PC-3 (cell line): ENCODE data around the gene C16orf74. TPM values are rescaled to one million over a fixed set of nuclear protein-coding genes. Genes with fewer than 3 reads are reported as not detected.
A peak's percentile ranks its signal among the peaks of the same experiment; 100 is the strongest.

Source experiments
- ATAC-seq: fragments of 200-7000 bp; cut with Tn5 transposase; 2 replicates; pipeline ENCODE4 v1.9.1; 2020; ENCODE audit warnings: mild to moderate bottlenecking, moderate library complexity
- BruUV-seq: library from RNA; stranded (reverse); fragments of 400-500 nt; replicated peaks from 2 replicates; lab custom pipeline; 2021; lab: Mats Ljungman, UMichigan
- CTCF ChIA-PET: fragments of 300-600 bp; sonication (Branson Sonifier 250); formaldehyde crosslinking; loops from one replicate; lab custom pipeline; 2022; ENCODE audit warnings: antibody characterized with exemption; lab: Charles Lee
- POLR2A ChIA-PET: fragments of 300-600 bp; sonication (Branson Sonifier 250); formaldehyde crosslinking; loops from one replicate; lab custom pipeline; 2022; ENCODE audit warnings: antibody characterized with exemption; ENCODE audit not compliant: unreplicated experiment; lab: Charles Lee
- DNase-seq: peaks from one replicate; pipeline ENCODE4 v3.0.0-alpha.2; 2015
- H2AFZ ChIP-seq: fragments of 300-600 bp; sonication (generic); 2 replicates; pipeline ENCODE4 v1.6.0; 2016; ENCODE audit warnings: antibody characterized with exemption, low read length
- H3F3A ChIP-seq: fragments of 300-600 bp; sonication (generic); one replicate; pipeline ENCODE4 v1.6.0; 2017; ENCODE audit warnings: antibody characterized with exemption, low read length, control low read depth, mild to moderate bottlenecking; ENCODE audit not compliant: unreplicated experiment
- H3K27ac ChIP-seq: fragments of 300-600 bp; sonication (generic); 2 replicates; pipeline ENCODE4 v1.5.1; 2016; ENCODE audit warnings: mild to moderate bottlenecking, low read length
- H3K27me3 ChIP-seq: fragments of 300-600 bp; sonication (generic); 2 replicates; pipeline ENCODE4 v1.6.1; 2016; ENCODE audit warnings: low read length, mixed read lengths
- H3K36me3 ChIP-seq: fragments of 300-600 bp; sonication (generic); 2 replicates; pipeline ENCODE4 v1.6.1; 2016; ENCODE audit warnings: low read depth, mixed run types, low read length, mixed read lengths
- H3K4me1 ChIP-seq: fragments of 300-600 bp; sonication (generic); 2 replicates; pipeline ENCODE4 v1.5.1; 2016; ENCODE audit warnings: low read length; ENCODE audit not compliant: insufficient read depth
- H3K4me2 ChIP-seq: fragments of 300-600 bp; sonication (generic); 2 replicates; pipeline ENCODE4 v1.6.0; 2016; ENCODE audit warnings: low read length
- H3K4me3 ChIP-seq: fragments of 300-600 bp; sonication (generic); 2 replicates; pipeline ENCODE4 v1.5.1; 2016; ENCODE audit warnings: mild to moderate bottlenecking, low read length, mixed read lengths
- H3K79me2 ChIP-seq: fragments of 300-600 bp; sonication (generic); 2 replicates; pipeline ENCODE4 v1.6.1; 2017; ENCODE audit warnings: low read length, mixed read lengths
- H3K9ac ChIP-seq: fragments of 300-600 bp; sonication (generic); 2 replicates; pipeline ENCODE4 v1.6.0; 2016; ENCODE audit warnings: mild to moderate bottlenecking, low read length
- H3K9me2 ChIP-seq: fragments of 300-600 bp; sonication (generic); replicated peaks from 2 replicates; pipeline ENCODE4 v1.6.1; 2016; ENCODE audit warnings: mixed run types, low read length, mixed read lengths
- H3K9me3 ChIP-seq: fragments of 300-600 bp; sonication (generic); 2 replicates; pipeline ENCODE4 v1.6.1; 2016; ENCODE audit warnings: low read length, mixed read lengths
- H4K20me1 ChIP-seq: fragments of 300-600 bp; sonication (generic); 2 replicates; pipeline ENCODE4 v1.6.1; 2016; ENCODE audit warnings: low read length, mixed read lengths
- CTCF ChIP-seq: fragments of 300-600 bp; sonication (generic); conservative IDR thresholded peaks from 2 replicates; pipeline ENCODE4 v1.5.1; 2017; ENCODE audit warnings: antibody characterized with exemption, low read depth, mild to moderate bottlenecking, low read length
- EZH2 ChIP-seq: fragments of 300-600 bp; sonication (generic); IDR thresholded peaks from one replicate; pipeline ENCODE4 v1.6.1; 2017; ENCODE audit warnings: antibody characterized with exemption, mild to moderate bottlenecking, low read length; ENCODE audit not compliant: unreplicated experiment
- EZH2phosphoT487 ChIP-seq: fragments of 300-600 bp; sonication (generic); IDR thresholded peaks from 2 replicates; pipeline ENCODE4 v1.6.1; 2018; ENCODE audit warnings: mild to moderate bottlenecking, antibody characterized with exemption, low read length, borderline replicate concordance
- intact Hi-C: fragments of 100-400 bp; cut with micrococcal nuclease; formaldehyde crosslinking; loops from 2 replicates; pipeline ENCODE4 v1.9.0; 2023
- microRNA-seq: library from miRNA; unstranded; fragments of <30 nt; microRNA quantifications from one replicate; pipeline ENCODE4 v1.1.0, GENCODE V29; 2020; ENCODE audit not compliant: unreplicated experiment
- total RNA-seq: library from RNA; depleted of rRNA; stranded (reverse); fragments of >200 nt; gene quantifications from 2 replicates; pipeline ENCODE4 v1.2.3, GENCODE V29; 2014; rRNA removed

Gene C16orf74
- total RNA-seq, 1 experiment from 2014 or later = 71.0 TPM

GRCh38 chr16:85658504-85659326 lies 92.2 kb downstream of the C16orf74 start:
- no TSS peak for BruUV-seq
- ChIA-PET POLR2A (no interaction called here), CTCF (interaction anchor here (0.6 kb wide), 1 partner anchor 85 kb away, joined by 11 read pairs; no protein-coding TSS in a partner anchor)
- H2AFZ ChIP-seq = no peak overlapping the region
- TF ChIP-seq EZH2phosphoT487 = no peak
- no peak for TF ChIP-seq CTCF
- TF ChIP-seq EZH2 = no peak
- DNase-seq (no peak), ATAC-seq (no peak)
- no peaks in the 10 kb centered on the region for H3K9me3 ChIP-seq
- H4K20me1 ChIP-seq = no peaks in the 10 kb centered on the region
- no peak overlapping the region for H3K27ac ChIP-seq
- no peak overlapping the region for H3K4me2 ChIP-seq
- peaks cover 11% of the 10 kb centered on the region; the same call in 1 of the 2 replicates for H3K36me3 ChIP-seq
- H3K9ac ChIP-seq = no peak overlapping the region
- no peaks in the 10 kb centered on the region for H3K79me2 ChIP-seq
- no peaks in the 10 kb centered on the region for H3K4me1 ChIP-seq
- intact Hi-C loops = no loop called here
- H3F3A ChIP-seq = no peaks in the 10 kb centered on the region
- H3K27me3 ChIP-seq = no peaks in the 10 kb centered on the region
- no peak overlapping the region for H3K4me3 ChIP-seq
- no peaks in the 10 kb centered on the region for H3K9me2 ChIP-seq

- ChIA-PET POLR2A (no interaction called here), CTCF (no interaction called here)
- Histone ChIP-seq H3K9me2 (no peaks in the 10 kb centered on the region), H4K20me1 (no peaks in the 10 kb centered on the region), H3K36me3 (peaks cover 10% of the 10 kb centered on the region; the same call in 1 of the 2 replicates), H3K4me2 (no peak overlapping the region), H3K4me3 (no peak overlapping the region), H3K9ac (no peak overlapping the region), H3K9me3 (no peaks in the 10 kb centered on the region), H3K27me3 (no peaks in the 10 kb centered on the region), H3K79me2 (no peaks in the 10 kb centered on the region), H3K4me1 (peaks cover 5% of the 10 kb centered on the region; the same call in 1 of the 2 replicates), H2AFZ (no peak overlapping the region), H3K27ac (no peak overlapping the region), H3F3A (no peaks in the 10 kb centered on the region)
- intact Hi-C loops = no loop called here
- DNase-seq (no peak), ATAC-seq (no peak)
- BruUV-seq = no TSS peak
- TF ChIP-seq EZH2 (no peak), EZH2phosphoT487 (no peak), CTCF (no peak)
Observed at GRCh38 chr16:85657996-85658395, 92.9 kb downstream of the C16orf74 start.

Small RNA genes lying within 50 kb of the gene (microRNA-seq; reads per million reads assigned to microRNA genes)
- gene MIR1910 = 6.5 reads per million, percentile 29 among the genes with 10 or more reads in this experiment

Other genes with a start within 250 kb of the C16orf74 start
- 38.4 and 60.8 TPM in 2 replicates for gene GSE1, start 137.8 kb downstream of the C16orf74 start, total RNA-seq
- 24.8 and 28.7 TPM in 2 replicates for gene GINS2, start 62.1 kb downstream of the C16orf74 start, total RNA-seq
- 42.6 and 46.1 TPM in 2 replicates for gene EMC8, start 48.4 kb upstream of the C16orf74 start, total RNA-seq
- 539 and 598 TPM in 2 replicates for gene COX4I1, start 48.6 kb upstream of the C16orf74 start, total RNA-seq
- gene IRF8, start 148.1 kb upstream of the C16orf74 start, total RNA-seq = not detected in 2 replicates